HepG2 (cell line): Measurements from ENCODE around the gene CFL1. TPM values are rescaled to one million over a fixed set of nuclear protein-coding genes. Genes with fewer than 3 reads are reported as not detected.

Experiments used
- ADNP ChIP-seq: sonication (generic); formaldehyde crosslinking; IDR thresholded peaks from 2 replicates; pipeline ENCODE4 v1.4.0; 2020; ENCODE audit warnings: missing genetic modification reagents
- ARNTL ChIP-seq: sonication (generic); formaldehyde crosslinking; IDR thresholded peaks from 2 replicates; pipeline ENCODE4 v1.4.0; 2020; ENCODE audit warnings: mild to moderate bottlenecking, missing genetic modification reagents
- MAZ ChIP-seq, 2 experiments: sonication (generic) in 1 of 2; formaldehyde crosslinking in 1 of 2; IDR thresholded peaks; 2 replicates each; pipeline versions ENCODE4 v1.5.0 to v1.6.1; 2012 to 2020; ENCODE audit warnings: low read depth in 2 of 2, mild to moderate bottlenecking in 2 of 2, borderline replicate concordance in 1 of 2, improper control_type of control experiment in 1 of 2, low read length in 1 of 2, missing genetic modification reagents in 1 of 2, moderate library complexity in 1 of 2
- NR2F1 ChIP-seq, 2 experiments: fragments of 450-650 bp in 1 of 2; formaldehyde crosslinking in 1 of 2; IDR thresholded peaks; 2 replicates each; pipeline versions ENCODE4 v1.5.0 to v1.6.1; 2016 to 2020; ENCODE audit warnings: mild to moderate bottlenecking in 1 of 2, missing compliant biosample characterization in 1 of 2, missing genetic modification reagents in 1 of 2, moderate library complexity in 1 of 2
- PHF20 ChIP-seq: sonication (generic); formaldehyde crosslinking; IDR thresholded peaks from 2 replicates; pipeline ENCODE4 v1.5.0; 2020; ENCODE audit warnings: mild to moderate bottlenecking, missing genetic modification reagents
- PLRG1 ChIP-seq: fragments of 450-650 bp; conservative IDR thresholded peaks from 2 replicates; pipeline ENCODE4 v1.6.1; 2016
- POGK ChIP-seq: sonication (generic); formaldehyde crosslinking; conservative IDR thresholded peaks from 2 replicates; pipeline ENCODE4 v1.8.0; 2022; ENCODE audit warnings: mild to moderate bottlenecking, moderate library complexity, missing genetic modification reagents
- RARA ChIP-seq: IDR thresholded peaks from 2 replicates; pipeline ENCODE4 v1.6.1; 2016; ENCODE audit warnings: missing genetic modification reagents, missing compliant biosample characterization
- SOX13 ChIP-seq, 3 experiments: fragments of 450-650 bp in 1 of 3; sonication (generic) in 1 of 3; formaldehyde crosslinking in 1 of 3; IDR thresholded peaks in 2 of 3; conservative IDR thresholded peaks in 1 of 3; 2 replicates each; pipeline versions ENCODE4 v1.5.0 to v1.6.1; 2016 to 2020; ENCODE audit warnings: antibody characterized with exemption in 1 of 3, mild to moderate bottlenecking in 1 of 3, missing compliant biosample characterization in 1 of 3, missing genetic modification reagents in 1 of 3, moderate library complexity in 1 of 3
- SRF ChIP-seq: IDR thresholded peaks from 2 replicates; pipeline ENCODE4 v1.6.1; 2011; ENCODE audit warnings: mild to moderate bottlenecking, low read depth, low read length, moderate library complexity
- ZNF564 ChIP-seq: sonication (generic); formaldehyde crosslinking; IDR thresholded peaks from 2 replicates; pipeline ENCODE4 v1.8.1; 2023; ENCODE audit warnings: mild to moderate bottlenecking, missing genetic modification reagents
- ZNF646 ChIP-seq: sonication (generic); formaldehyde crosslinking; IDR thresholded peaks from 2 replicates; pipeline ENCODE4 v1.9.0; 2021; ENCODE audit warnings: mild to moderate bottlenecking, missing genetic modification reagents
- ZSCAN21 ChIP-seq: sonication (generic); formaldehyde crosslinking; IDR thresholded peaks from 2 replicates; pipeline ENCODE4 v1.8.0; 2022; ENCODE audit warnings: mild to moderate bottlenecking, missing genetic modification reagents, moderate library complexity, borderline replicate concordance
- ZSCAN9 ChIP-seq: IDR thresholded peaks from 2 replicates; pipeline ENCODE4 v1.6.1; 2016; ENCODE audit warnings: borderline replicate concordance
- polyA plus RNA-seq, 8 experiments: library from polyadenylated mRNA; depleted of rRNA in 3 of 8; stranded (reverse) in 7 of 8; unstranded in 1 of 8; fragments of >200 nt; fragmentation: Illumina TruSeq in 4 of 8; extraction: Trizol in 4 of 8; gene quantifications; 2 replicates each; pipeline versions ENCODE4 v1.2.1 to v1.2.3, GENCODE V29; 2011 to 2016; ENCODE audit warnings: low read depth in 4 of 8, missing spikeins in 1 of 8, mixed read lengths in 1 of 8; ENCODE audit not compliant: insufficient read depth in 1 of 8
- total RNA-seq, 5 experiments: library from RNA; depleted of rRNA; stranded (reverse); fragments of >200 nt; fragmentation: Illumina TruSeq; extraction: Trizol; gene quantifications; 2 replicates each; pipeline ENCODE4 v1.2.3, GENCODE V29; 2016; ENCODE audit warnings: low read depth in 1 of 5
- TF ChIP-seq, protein P1 (sequence below): sonication (generic); formaldehyde crosslinking; IDR thresholded peaks from 2 replicates; pipeline ENCODE4 v1.5.0; 2020; ENCODE audit warnings: mild to moderate bottlenecking, missing genetic modification reagents
- TF ChIP-seq, protein P2 (sequence below): sonication (generic); formaldehyde crosslinking; IDR thresholded peaks from 2 replicates; pipeline ENCODE4 v1.8.0; 2022; ENCODE audit warnings: missing genetic modification reagents, low read depth, mild to moderate bottlenecking, borderline replicate concordance

Gene CFL1
- total and polyA plus RNA-seq, 2 of the 13 experiments (the other 11 are each of a cell fraction or from before 2014, with no cell fraction given): 379 to 383 TPM

- TF ChIP-seq MAZ (IDR thresholded peaks at IDR 0.05; ENCODE audit: borderline replicate concordance, low read depth, low read length): no peak
- TF ChIP-seq MAZ (CRISPR knock-in tag; IDR thresholded peaks at IDR 0.05; ENCODE audit: low read depth): no peak
- 0 out of 2 replicates have a peak, but pooled peaks have one; percentile 17 for TF ChIP-seq RARA (CRISPR knock-in tag)
- TF ChIP-seq ZSCAN21: no peak
- TF ChIP-seq ZSCAN9 (CRISPR knock-in tag): no peak
- no peak for TF ChIP-seq POGK (CRISPR knock-in tag)
- TF ChIP-seq SOX13 (IDR thresholded peaks at IDR 0.05): no peak
- TF ChIP-seq SOX13 (CRISPR knock-in tag; conservative IDR thresholded peaks at IDR 0.05 in 1 of 2, IDR thresholded peaks at IDR 0.05 in 1 of 2): peak in 1 of 2 experiments; percentile 71; a peak in 2 of 4 replicates
- TF ChIP-seq ZNF646 (CRISPR knock-in tag): no peak
- TF ChIP-seq, protein P1, sequence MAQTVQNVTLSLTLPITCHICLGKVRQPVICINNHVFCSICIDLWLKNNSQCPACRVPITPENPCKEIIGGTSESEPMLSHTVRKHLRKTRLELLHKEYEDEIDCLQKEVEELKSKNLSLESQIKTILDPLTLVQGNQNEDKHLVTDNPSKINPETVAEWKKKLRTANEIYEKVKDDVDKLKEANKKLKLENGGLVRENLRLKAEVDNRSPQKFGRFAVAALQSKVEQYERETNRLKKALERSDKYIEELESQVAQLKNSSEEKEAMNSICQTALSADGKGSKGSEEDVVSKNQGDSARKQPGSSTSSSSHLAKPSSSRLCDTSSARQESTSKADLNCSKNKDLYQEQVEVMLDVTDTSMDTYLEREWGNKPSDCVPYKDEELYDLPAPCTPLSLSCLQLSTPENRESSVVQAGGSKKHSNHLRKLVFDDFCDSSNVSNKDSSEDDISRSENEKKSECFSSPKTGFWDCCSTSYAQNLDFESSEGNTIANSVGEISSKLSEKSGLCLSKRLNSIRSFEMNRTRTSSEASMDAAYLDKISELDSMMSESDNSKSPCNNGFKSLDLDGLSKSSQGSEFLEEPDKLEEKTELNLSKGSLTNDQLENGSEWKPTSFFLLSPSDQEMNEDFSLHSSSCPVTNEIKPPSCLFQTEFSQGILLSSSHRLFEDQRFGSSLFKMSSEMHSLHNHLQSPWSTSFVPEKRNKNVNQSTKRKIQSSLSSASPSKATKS (CRISPR knock-in tag): no peak
- TF ChIP-seq SRF: no peak
- TF ChIP-seq, protein P2, sequence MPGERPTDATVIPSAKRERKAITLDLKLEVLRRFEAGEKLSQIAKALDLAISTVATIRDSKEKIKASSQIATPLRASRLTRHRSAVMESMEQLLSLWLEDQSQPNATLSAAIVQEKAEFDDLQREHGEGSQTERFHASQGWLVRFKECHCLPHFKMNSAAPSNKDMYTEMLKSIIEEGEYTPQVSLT (CRISPR knock-in tag): no peak
- TF ChIP-seq PHF20 (CRISPR knock-in tag): no peak
- TF ChIP-seq ZNF564 (CRISPR knock-in tag): no peak
- TF ChIP-seq NR2F1 (CRISPR knock-in tag; IDR thresholded peaks at IDR 0.05): peak in 1 of 2 experiments; percentile 41; a peak in 1 of 4 replicates
- TF ChIP-seq ARNTL (CRISPR knock-in tag): no peak
- TF ChIP-seq PLRG1: no peak
- no peak for TF ChIP-seq ADNP (CRISPR knock-in tag)
Observed at GRCh38 chr11:65847746-65848145, 10.2 kb downstream of the CFL1 start (continued).
